Karpas-422 (cell line): ENCODE data around the gene GNB1L. TPM values are rescaled to one million over a fixed set of nuclear protein-coding genes. Genes with fewer than 3 reads are reported as not detected.

ENCODE experiments used
- DNase-seq: peaks from one replicate; pipeline ENCODE4 v3.0.0-alpha.2; 2015
- H2AFZ ChIP-seq: fragments of 200-600 bp; sonication (generic); 2 replicates; pipeline ENCODE4 v1.6.1; 2014; ENCODE audit warnings: antibody characterized with exemption, low read length, mixed read lengths
- H3K27ac ChIP-seq: fragments of 200-600 bp; sonication (generic); 2 replicates; pipeline ENCODE4 v1.5.1; 2014; ENCODE audit warnings: mild to moderate bottlenecking, low read length, moderate library complexity
- H3K27me3 ChIP-seq: fragments of 200-600 bp; sonication (generic); 2 replicates; pipeline ENCODE4 v1.6.1; 2014; ENCODE audit warnings: low read length, mixed read lengths
- H3K36me3 ChIP-seq: fragments of 200-600 bp; sonication (generic); 2 replicates; pipeline ENCODE4 v1.6.1; 2014; ENCODE audit warnings: low read length, mixed read lengths; ENCODE audit not compliant: insufficient read depth
- H3K4me1 ChIP-seq: fragments of 200-600 bp; sonication (generic); 2 replicates; pipeline ENCODE4 v1.6.1; 2014; ENCODE audit warnings: mild to moderate bottlenecking, low read length, mixed read lengths
- H3K4me2 ChIP-seq: fragments of 200-600 bp; sonication (generic); 2 replicates; pipeline ENCODE4 v1.6.1; 2014; ENCODE audit warnings: low read length, low read depth, mild to moderate bottlenecking; ENCODE audit not compliant: poor library complexity, severe bottlenecking
- H3K4me3 ChIP-seq: fragments of 200-600 bp; sonication (generic); 2 replicates; pipeline ENCODE4 v1.5.1; 2014; ENCODE audit warnings: mild to moderate bottlenecking, antibody characterized with exemption, low read length, mixed read lengths
- H3K79me2 ChIP-seq: fragments of 200-600 bp; sonication (generic); 2 replicates; pipeline ENCODE4 v1.6.1; 2014; ENCODE audit warnings: mild to moderate bottlenecking, low read length, mixed read lengths
- H3K9ac ChIP-seq: fragments of 200-600 bp; sonication (generic); 2 replicates; pipeline ENCODE4 v1.6.0; 2014; ENCODE audit warnings: low read length
- H3K9me2 ChIP-seq: fragments of 200-600 bp; sonication (generic), shearing (Covaris generic); replicated peaks from 2 replicates; pipeline ENCODE4 v1.6.0; 2014; ENCODE audit warnings: mild to moderate bottlenecking, low read length, moderate library complexity; ENCODE audit not compliant: insufficient read depth
- H3K9me3 ChIP-seq: fragments of 300-700, 200-600 bp; sonication (generic); 2 replicates; pipeline ENCODE4 v1.6.1; 2014; ENCODE audit warnings: low read length, mixed read lengths
- H4K20me1 ChIP-seq: fragments of 200-600 bp; sonication (generic); 2 replicates; pipeline ENCODE4 v1.6.1; 2014; ENCODE audit warnings: mild to moderate bottlenecking, antibody characterized with exemption, low read length, low read depth; ENCODE audit not compliant: insufficient read depth
- total RNA-seq: library from RNA; depleted of rRNA; stranded (reverse); fragments of >200 nt; shearing (Covaris generic); gene quantifications from 2 replicates; pipeline ENCODE4 v1.2.3, GENCODE V29; 2014; ENCODE audit warnings: low replicate concordance

Gene GNB1L
- total RNA-seq, 1 experiment from 2014 or later, result 4.4 TPM

GRCh38 chr22:19747551-19747950 is 107.1 kb downstream of the GNB1L start:
- no peaks in the 10 kb centered on the region for H4K20me1 ChIP-seq
- no peaks in the 10 kb centered on the region for H3K9me2 ChIP-seq
- DNase-seq, result no peak
- H3K27ac ChIP-seq, result no peak overlapping the region
- H3K9ac ChIP-seq, result no peak overlapping the region
- no peak overlapping the region for H2AFZ ChIP-seq
- no peak overlapping the region for H3K4me2 ChIP-seq
- no peaks in the 10 kb centered on the region for H3K9me3 ChIP-seq
- no peaks in the 10 kb centered on the region for H3K4me1 ChIP-seq
- no peak overlapping the region for H3K4me3 ChIP-seq
- no peaks in the 10 kb centered on the region for H3K36me3 ChIP-seq
- no peaks in the 10 kb centered on the region for H3K79me2 ChIP-seq
- H3K27me3 ChIP-seq, result no peaks in the 10 kb centered on the region

- no peaks in the 10 kb centered on the region for H3K9me2 ChIP-seq
- H3K79me2 ChIP-seq, result no peaks in the 10 kb centered on the region
- no peak overlapping the region for H2AFZ ChIP-seq
- DNase-seq, result no peak
- no peaks in the 10 kb centered on the region for H3K36me3 ChIP-seq
- H4K20me1 ChIP-seq, result no peaks in the 10 kb centered on the region
- H3K9ac ChIP-seq, result no peak overlapping the region
- H3K27ac ChIP-seq, result no peak overlapping the region
- H3K4me2 ChIP-seq, result no peak overlapping the region
- H3K27me3 ChIP-seq, result no peaks in the 10 kb centered on the region
- H3K4me1 ChIP-seq, result no peaks in the 10 kb centered on the region
- no peak overlapping the region for H3K4me3 ChIP-seq
- no peaks in the 10 kb centered on the region for H3K9me3 ChIP-seq
Observed at GRCh38 chr22:19746726-19747125, 107.9 kb downstream of the GNB1L start.

GRCh38 chr22:19745155-19746101 is 109.2 kb downstream of the GNB1L start:
- H4K20me1 ChIP-seq, result no peaks in the 10 kb centered on the region
- H3K9ac ChIP-seq, result no peak overlapping the region
- no peaks in the 10 kb centered on the region for H3K4me1 ChIP-seq
- no peaks in the 10 kb centered on the region for H3K79me2 ChIP-seq
- H3K36me3 ChIP-seq, result no peaks in the 10 kb centered on the region
- no peak for DNase-seq
- no peak overlapping the region for H2AFZ ChIP-seq
- H3K9me3 ChIP-seq, result no peaks in the 10 kb centered on the region
- no peak overlapping the region for H3K4me2 ChIP-seq
- no peaks in the 10 kb centered on the region for H3K27me3 ChIP-seq
- no peaks in the 10 kb centered on the region for H3K9me2 ChIP-seq
- no peak overlapping the region for H3K4me3 ChIP-seq
- no peak overlapping the region for H3K27ac ChIP-seq

GRCh38 chr22:19744350-19745006 is 110.2 kb downstream of the GNB1L start:
- Histone ChIP-seq H3K27me3 (no peaks in the 10 kb centered on the region), H3K4me2 (no peak overlapping the region), H3K79me2 (no peaks in the 10 kb centered on the region), H3K4me3 (no peak overlapping the region), H3K27ac (no peak overlapping the region), H2AFZ (no peak overlapping the region), H3K9ac (no peak overlapping the region), H3K36me3 (no peaks in the 10 kb centered on the region), H4K20me1 (no peaks in the 10 kb centered on the region), H3K4me1 (no peaks in the 10 kb centered on the region), H3K9me3 (no peaks in the 10 kb centered on the region), H3K9me2 (no peaks in the 10 kb centered on the region)
- no peak for DNase-seq

GRCh38 chr22:19743651-19744050 is 111.0 kb downstream of the GNB1L start:
- Histone ChIP-seq H3K27ac (no peak overlapping the region), H3K9me2 (no peaks in the 10 kb centered on the region), H3K79me2 (no peaks in the 10 kb centered on the region), H3K4me2 (no peak overlapping the region), H3K36me3 (no peaks in the 10 kb centered on the region), H4K20me1 (no peaks in the 10 kb centered on the region), H3K27me3 (no peaks in the 10 kb centered on the region), H3K4me3 (no peak overlapping the region), H3K4me1 (no peaks in the 10 kb centered on the region), H3K9me3 (no peaks in the 10 kb centered on the region), H2AFZ (no peak overlapping the region), H3K9ac (no peak overlapping the region)
- no peak for DNase-seq

GRCh38 chr22:19743081-19743480 is 111.6 kb downstream of the GNB1L start:
- DNase-seq, result no peak
- Histone ChIP-seq H3K79me2 (no peaks in the 10 kb centered on the region), H3K9ac (no peak overlapping the region), H3K9me2 (no peaks in the 10 kb centered on the region), H3K4me2 (no peak overlapping the region), H3K4me3 (no peak overlapping the region), H4K20me1 (no peaks in the 10 kb centered on the region), H3K9me3 (no peaks in the 10 kb centered on the region), H3K36me3 (no peaks in the 10 kb centered on the region), H2AFZ (no peak overlapping the region), H3K27ac (no peak overlapping the region), H3K4me1 (no peaks in the 10 kb centered on the region), H3K27me3 (no peaks in the 10 kb centered on the region)

GRCh38 chr22:19742160-19743066 is 112.3 kb downstream of the GNB1L start:
- Histone ChIP-seq H3K36me3 (no peaks in the 10 kb centered on the region), H4K20me1 (no peaks in the 10 kb centered on the region), H2AFZ (no peak overlapping the region), H3K9me3 (no peaks in the 10 kb centered on the region), H3K79me2 (no peaks in the 10 kb centered on the region), H3K27ac (no peak overlapping the region), H3K4me1 (no peaks in the 10 kb centered on the region), H3K4me2 (no peak overlapping the region), H3K9ac (no peak overlapping the region), H3K4me3 (no peak overlapping the region), H3K27me3 (no peaks in the 10 kb centered on the region), H3K9me2 (no peaks in the 10 kb centered on the region)
- DNase-seq, result no peak

- Histone ChIP-seq H3K4me1 (no peaks in the 10 kb centered on the region), H3K4me3 (no peak overlapping the region)
- no peak for DNase-seq
Observed at GRCh38 chr22:19741053-19741452, 113.6 kb downstream of the GNB1L start.

More at GRCh38 chr22:19741053-19741452, 113.6 kb downstream of the GNB1L start:
- no peak overlapping the region for H3K27ac ChIP-seq
- H3K36me3 ChIP-seq, result no peaks in the 10 kb centered on the region
- H3K9ac ChIP-seq, result no peak overlapping the region
- no peaks in the 10 kb centered on the region for H3K9me2 ChIP-seq
- no peaks in the 10 kb centered on the region for H3K27me3 ChIP-seq
- H3K4me2 ChIP-seq, result no peak overlapping the region
- no peaks in the 10 kb centered on the region for H3K9me3 ChIP-seq
- H4K20me1 ChIP-seq, result no peaks in the 10 kb centered on the region
- H2AFZ ChIP-seq, result no peak overlapping the region
- H3K79me2 ChIP-seq, result no peaks in the 10 kb centered on the region
